ENCODE results near the gene ZNF302. TPM values are rescaled to one million over a fixed set of nuclear protein-coding genes. Genes with fewer than 3 reads are reported as not detected.

ZNF302 gene
- total RNA-seq, 1 donor from 2014 or later = 32.4 TPM

DNA sequence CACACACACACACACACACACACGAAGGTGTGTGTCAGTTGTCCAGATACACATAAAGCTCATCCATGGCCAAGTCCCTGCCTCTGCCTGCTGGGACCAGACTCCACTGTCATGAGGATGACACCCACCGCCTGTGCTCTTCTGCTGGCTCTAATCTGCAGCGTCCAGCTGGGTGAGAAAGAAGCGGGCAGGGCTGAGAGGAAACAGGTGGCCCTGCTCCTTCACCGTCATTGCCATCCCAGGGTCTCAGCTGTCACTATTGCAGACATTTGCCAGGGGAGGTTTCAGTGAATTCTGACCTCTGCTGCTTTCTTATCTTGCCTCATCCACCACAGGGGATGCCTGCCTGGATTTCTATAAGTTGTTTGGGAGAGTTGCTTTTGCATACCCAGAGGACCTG lies 31.9 kb upstream of the ZNF302 start:
- DNase-seq (ENCODE audit: low spot score) = no peak
- H3K9me3 Mint-ChIP-seq (ENCODE audit: unreplicated experiment) = no peaks in the 10 kb centered on the region

DNA sequence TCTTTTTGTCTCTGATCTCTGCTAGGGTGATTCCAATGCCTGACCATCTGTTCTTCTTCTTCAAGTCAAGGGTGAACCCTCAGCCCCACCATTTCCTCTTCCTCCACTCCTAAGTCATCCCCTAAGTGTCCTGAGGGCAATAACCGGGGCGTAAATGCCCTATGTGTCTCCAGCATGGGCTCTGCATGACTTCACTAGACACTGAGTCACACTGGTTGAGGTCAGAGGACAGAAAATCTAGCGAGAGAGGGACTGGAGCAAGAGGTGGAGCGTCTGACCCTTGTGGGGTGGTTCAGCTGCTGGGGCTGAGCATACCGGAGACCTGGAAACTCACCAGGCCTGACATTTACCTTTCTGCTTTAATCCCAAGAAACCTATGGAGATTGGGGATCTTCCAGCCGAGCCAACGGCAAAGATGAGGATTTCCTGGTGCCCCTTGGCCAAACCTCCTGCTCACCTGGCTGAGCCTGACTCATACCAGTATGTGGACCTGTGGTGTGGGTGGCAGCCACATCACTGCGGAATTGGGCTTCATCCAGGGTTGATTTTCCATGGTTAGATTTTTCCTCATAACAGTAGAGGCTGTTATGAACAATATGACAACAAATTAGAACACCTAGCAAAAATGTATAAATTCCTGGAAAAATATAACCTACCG lies 27.5 kb upstream of the ZNF302 start:
- H3K36me3 Mint-ChIP-seq (ENCODE audit: low read depth, unreplicated experiment) = no peaks in the 10 kb centered on the region
- no peaks in the 10 kb centered on the region for H3K4me1 Mint-ChIP-seq (ENCODE audit: unreplicated experiment)
- DNase-seq (ENCODE audit: low spot score) = no peak
- TF ChIP-seq CTCF (IDR thresholded peaks at IDR 0.05; ENCODE audit: unreplicated experiment) = no peak
- no peak overlapping the region for H3K4me3 Mint-ChIP-seq (ENCODE audit: unreplicated experiment)
- H3K27me3 Mint-ChIP-seq (ENCODE audit: unreplicated experiment) = no peaks in the 10 kb centered on the region
- no peak overlapping the region for H3K27ac Mint-ChIP-seq (ENCODE audit: unreplicated experiment)
- H3K9me3 Mint-ChIP-seq (ENCODE audit: unreplicated experiment) = no peaks in the 10 kb centered on the region

More for the DNA sequence above, 31.9 kb upstream of the ZNF302 start:
- no peak overlapping the region for H3K4me3 Mint-ChIP-seq (ENCODE audit: unreplicated experiment)
- H3K4me1 Mint-ChIP-seq (ENCODE audit: unreplicated experiment) = no peaks in the 10 kb centered on the region
- TF ChIP-seq CTCF (IDR thresholded peaks at IDR 0.05; ENCODE audit: unreplicated experiment) = no peak
- H3K36me3 Mint-ChIP-seq (ENCODE audit: low read depth, unreplicated experiment) = no peaks in the 10 kb centered on the region
- H3K27ac Mint-ChIP-seq (ENCODE audit: unreplicated experiment) = no peak overlapping the region
- H3K27me3 Mint-ChIP-seq (ENCODE audit: unreplicated experiment) = peaks cover 4% of the 10 kb centered on the region

DNA sequence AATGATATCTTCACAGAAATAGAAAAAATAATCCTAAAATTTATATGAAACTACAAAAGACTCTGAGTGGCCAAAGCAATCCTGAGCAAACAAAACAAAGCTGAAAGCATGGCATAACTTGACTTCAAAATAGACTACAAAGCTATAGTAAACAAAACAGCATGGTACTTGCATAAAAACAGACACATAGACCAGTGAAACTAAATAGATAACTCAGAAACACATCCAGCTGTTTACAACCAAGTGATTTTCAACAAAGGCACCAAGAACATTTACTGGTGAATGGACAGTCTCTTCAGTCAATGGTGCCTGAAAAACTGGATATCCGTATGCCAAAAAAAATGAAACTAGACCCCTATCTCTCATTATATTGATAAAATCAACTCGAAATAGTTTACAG lies 25.7 kb upstream of the ZNF302 start:
- TF ChIP-seq CTCF (IDR thresholded peaks at IDR 0.05; ENCODE audit: unreplicated experiment) = no peak
- no peak overlapping the region for H3K4me3 Mint-ChIP-seq (ENCODE audit: unreplicated experiment)
- H3K4me1 Mint-ChIP-seq (ENCODE audit: unreplicated experiment) = no peaks in the 10 kb centered on the region
- H3K27me3 Mint-ChIP-seq (ENCODE audit: unreplicated experiment) = no peaks in the 10 kb centered on the region
- H3K27ac Mint-ChIP-seq (ENCODE audit: unreplicated experiment) = no peak overlapping the region
- no peaks in the 10 kb centered on the region for H3K36me3 Mint-ChIP-seq (ENCODE audit: low read depth, unreplicated experiment)
- DNase-seq (ENCODE audit: low spot score) = no peak
- no peaks in the 10 kb centered on the region for H3K9me3 Mint-ChIP-seq (ENCODE audit: unreplicated experiment)

DNA sequence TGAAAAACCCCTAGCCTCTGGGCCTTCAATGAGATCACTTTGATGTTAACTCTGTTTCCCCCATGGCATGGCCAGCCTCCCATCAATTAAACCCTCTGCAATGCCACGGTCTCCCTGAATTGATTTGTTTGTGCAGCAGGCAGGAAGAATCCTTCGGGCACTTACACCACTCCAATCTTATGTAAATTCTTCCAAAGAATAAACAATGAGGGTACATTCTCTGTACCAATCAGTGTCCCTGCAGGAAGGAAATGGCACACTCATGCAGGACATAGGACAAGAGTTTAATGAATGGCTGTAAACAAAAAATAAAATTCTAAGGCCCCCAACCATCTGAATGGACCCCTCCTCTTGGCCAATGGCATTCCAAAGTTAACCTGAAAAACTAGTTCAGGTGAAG lies 22.7 kb upstream of the ZNF302 start:
- H3K27me3 Mint-ChIP-seq (ENCODE audit: unreplicated experiment) = no peaks in the 10 kb centered on the region
- H3K36me3 Mint-ChIP-seq (ENCODE audit: low read depth, unreplicated experiment) = no peaks in the 10 kb centered on the region
- no peak for DNase-seq (ENCODE audit: low spot score)
- TF ChIP-seq CTCF (IDR thresholded peaks at IDR 0.05; ENCODE audit: unreplicated experiment) = no peak
- no peaks in the 10 kb centered on the region for H3K4me1 Mint-ChIP-seq (ENCODE audit: unreplicated experiment)
- no peaks in the 10 kb centered on the region for H3K9me3 Mint-ChIP-seq (ENCODE audit: unreplicated experiment)
- no peak overlapping the region for H3K4me3 Mint-ChIP-seq (ENCODE audit: unreplicated experiment)
- H3K27ac Mint-ChIP-seq (ENCODE audit: unreplicated experiment) = no peak overlapping the region

- Mint-ChIP-seq H3K9me3 (ENCODE audit: unreplicated experiment) (no peaks in the 10 kb centered on the region), H3K27me3 (ENCODE audit: unreplicated experiment) (peaks cover 2% of the 10 kb centered on the region), H3K36me3 (ENCODE audit: low read depth, unreplicated experiment) (no peaks in the 10 kb centered on the region), H3K4me1 (ENCODE audit: unreplicated experiment) (no peaks in the 10 kb centered on the region), H3K4me3 (ENCODE audit: unreplicated experiment) (no peak overlapping the region), H3K27ac (ENCODE audit: unreplicated experiment) (no peak overlapping the region)
- DNase-seq (ENCODE audit: low spot score) = no peak
- no peak for TF ChIP-seq CTCF (IDR thresholded peaks at IDR 0.05; ENCODE audit: unreplicated experiment)
Measured at GRCh38 chr19:34655651-34656050, 21.8 kb upstream of the ZNF302 start.

Measured in endothelial cell (in vitro differentiated cells).